Astrocyte of the hippocampus (primary cell): Measurements from ENCODE around the gene SNX18.
A peak's percentile ranks its signal among the peaks of the same experiment; 100 is the strongest.
"Not testable (repeated sequence)": the region's sequence is repeated elsewhere in the genome, so short reads cannot be mapped to it uniquely, and the experiment has no call there.

Experiments used
- DNase-seq: peaks from one replicate; pipeline ENCODE4 v3.0.0; 2011; ENCODE audit warnings: low read depth, low spot score

The SNX18 gene, protein sequence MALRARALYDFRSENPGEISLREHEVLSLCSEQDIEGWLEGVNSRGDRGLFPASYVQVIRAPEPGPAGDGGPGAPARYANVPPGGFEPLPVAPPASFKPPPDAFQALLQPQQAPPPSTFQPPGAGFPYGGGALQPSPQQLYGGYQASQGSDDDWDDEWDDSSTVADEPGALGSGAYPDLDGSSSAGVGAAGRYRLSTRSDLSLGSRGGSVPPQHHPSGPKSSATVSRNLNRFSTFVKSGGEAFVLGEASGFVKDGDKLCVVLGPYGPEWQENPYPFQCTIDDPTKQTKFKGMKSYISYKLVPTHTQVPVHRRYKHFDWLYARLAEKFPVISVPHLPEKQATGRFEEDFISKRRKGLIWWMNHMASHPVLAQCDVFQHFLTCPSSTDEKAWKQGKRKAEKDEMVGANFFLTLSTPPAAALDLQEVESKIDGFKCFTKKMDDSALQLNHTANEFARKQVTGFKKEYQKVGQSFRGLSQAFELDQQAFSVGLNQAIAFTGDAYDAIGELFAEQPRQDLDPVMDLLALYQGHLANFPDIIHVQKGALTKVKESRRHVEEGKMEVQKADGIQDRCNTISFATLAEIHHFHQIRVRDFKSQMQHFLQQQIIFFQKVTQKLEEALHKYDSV

GRCh38 chr5:54517512-54518145 is at the start of gene SNX18:
Gene SNX18, plus strand, starts transcription at chr5:54517759. Its CDS starts 194 bp downstream, at chr5:54517953.
- peak; percentile 98 for DNase-seq

GRCh38 chr5:54469622-54470021 is 47.9 kb upstream of the SNX18 start:
- no peak for DNase-seq

DNA sequence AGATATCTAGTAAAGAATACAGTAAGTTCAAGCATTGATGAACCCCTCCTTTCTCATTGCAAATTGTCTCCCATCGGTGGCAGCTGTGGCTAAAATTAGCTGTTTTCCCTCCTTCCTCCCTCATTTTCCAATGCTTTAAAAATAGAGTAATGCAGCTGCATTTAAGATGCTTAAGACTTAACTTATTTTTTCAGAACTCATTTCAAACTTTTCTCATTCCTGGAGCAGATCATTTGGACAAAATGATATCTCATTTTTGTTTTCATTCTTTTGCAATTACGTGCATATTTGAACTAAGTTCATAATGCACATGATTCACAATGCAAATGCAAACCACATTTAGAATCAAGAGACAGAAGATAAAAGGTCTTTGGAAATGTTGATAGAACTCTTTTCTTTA is 47.4 kb upstream of the SNX18 start:
- no peak for DNase-seq

DNA sequence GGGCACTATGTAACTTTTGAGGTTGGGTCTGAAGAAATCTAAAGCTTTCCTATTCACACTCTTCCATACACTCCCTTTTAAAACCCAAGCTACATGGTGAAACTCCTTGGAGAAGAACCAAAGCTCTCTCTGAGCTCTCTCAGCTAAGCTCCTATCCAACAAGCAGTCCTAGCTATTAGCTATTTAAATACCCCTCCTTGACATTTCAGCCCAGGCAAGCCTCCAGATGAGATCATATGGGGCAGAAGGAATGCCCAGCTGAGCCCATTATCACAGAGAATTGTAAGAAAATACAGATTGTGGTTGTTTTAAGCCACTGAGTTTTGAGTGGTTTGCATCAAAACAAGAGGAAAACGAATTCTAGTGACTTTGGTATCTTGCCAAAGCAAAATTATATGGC is 46.9 kb upstream of the SNX18 start:
- peak; percentile 77 for DNase-seq

DNA sequence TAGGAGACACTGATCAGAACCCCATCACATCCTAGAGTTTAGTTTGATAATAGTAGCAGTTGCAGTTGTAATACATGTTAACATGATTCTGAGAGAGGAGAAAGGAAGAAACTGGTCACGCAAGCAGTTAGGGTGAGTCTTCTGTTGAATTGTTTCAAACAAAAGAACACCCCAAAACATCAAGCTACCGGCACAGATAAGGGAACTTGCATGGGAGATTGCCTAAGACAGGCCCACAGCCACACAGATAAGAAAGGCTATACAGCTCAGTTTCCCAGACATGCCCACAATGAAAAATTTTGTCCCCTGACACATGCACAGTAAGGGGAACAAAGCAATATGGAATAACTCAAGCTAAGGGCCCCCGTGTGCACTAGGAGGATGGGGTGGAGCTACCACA is 46.2 kb upstream of the SNX18 start:
- DNase-seq, result no peak

- no peak for DNase-seq
These were observed 40.9 kb upstream of the SNX18 start for GRCh38 chr5:54476682-54477081.

DNA sequence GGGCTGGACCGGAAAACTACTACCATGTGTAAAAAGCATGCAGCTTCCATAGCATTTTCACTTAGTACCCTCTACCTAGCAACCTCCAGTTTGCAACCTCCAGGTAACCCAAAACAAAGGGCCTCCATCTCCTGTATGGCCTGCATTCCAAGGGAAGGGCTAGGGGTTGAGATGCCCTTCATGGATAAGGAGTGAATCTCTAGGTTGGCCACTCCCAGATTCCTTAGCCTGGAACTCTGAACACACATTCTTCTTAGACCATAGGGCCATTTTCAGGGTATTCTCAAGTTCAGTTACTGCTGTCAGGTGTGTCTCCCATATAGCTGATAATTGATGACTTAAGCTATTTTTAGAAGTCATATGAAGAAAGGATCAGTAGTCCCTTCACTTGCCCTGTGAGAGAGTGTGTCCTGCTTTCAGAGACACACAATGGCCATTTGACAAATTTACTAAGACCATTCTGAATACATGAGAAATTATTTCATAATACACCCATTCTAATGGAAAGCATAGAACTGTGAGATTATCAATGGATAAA is 39.5 kb upstream of the SNX18 start:
- DNase-seq, result no peak

DNA sequence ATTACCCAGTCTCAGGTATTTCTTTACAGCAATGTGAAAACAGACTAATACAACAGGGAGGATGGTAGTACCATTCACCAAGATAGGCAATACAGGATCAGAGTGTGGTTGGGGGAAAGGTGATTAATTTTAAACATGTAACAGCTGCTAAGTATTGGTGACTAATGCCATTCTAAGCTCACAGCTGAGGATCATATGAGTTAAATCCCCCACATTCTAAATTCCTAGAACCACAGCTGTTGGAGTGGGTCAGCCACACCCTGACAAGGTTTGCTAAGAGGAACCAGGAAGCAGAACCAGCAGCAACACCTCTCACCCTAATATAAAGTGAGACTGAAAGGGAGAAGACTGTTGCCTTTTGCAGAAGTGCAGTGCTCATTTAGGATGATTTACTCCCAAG is 37.3 kb upstream of the SNX18 start:
- no peak for DNase-seq

DNA sequence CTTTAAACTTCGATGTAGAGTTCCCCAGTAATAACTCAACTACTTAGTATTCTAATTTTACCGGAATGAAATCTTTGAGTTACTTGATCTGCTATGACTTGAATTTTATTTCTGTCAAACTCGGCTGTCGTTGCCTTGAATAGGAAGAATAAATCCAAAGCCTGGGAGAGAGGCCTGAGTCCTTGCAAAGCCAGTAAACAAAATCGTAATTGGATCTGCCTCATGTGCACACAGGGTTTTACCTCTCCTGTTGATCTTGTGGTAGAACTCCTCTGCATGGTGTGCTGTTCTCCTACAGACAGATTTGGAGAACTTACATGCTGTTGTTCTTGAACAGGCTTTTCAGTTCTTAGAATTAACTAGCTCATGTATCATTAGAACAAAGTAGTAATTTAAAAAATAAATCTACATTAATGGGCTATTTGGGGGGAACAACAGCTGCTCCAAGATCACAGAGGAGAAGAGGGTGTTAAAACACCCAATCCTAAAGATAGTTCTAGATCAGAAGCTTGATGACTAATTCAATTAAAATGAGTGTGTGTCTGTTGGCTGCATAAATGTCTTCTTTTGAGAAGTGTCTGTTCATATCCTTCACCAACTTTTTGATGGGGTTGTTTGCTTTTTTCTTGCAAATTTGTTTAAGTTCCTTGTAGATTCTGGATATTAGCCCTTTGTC is 33.2 kb upstream of the SNX18 start:
- no peak for DNase-seq

DNA sequence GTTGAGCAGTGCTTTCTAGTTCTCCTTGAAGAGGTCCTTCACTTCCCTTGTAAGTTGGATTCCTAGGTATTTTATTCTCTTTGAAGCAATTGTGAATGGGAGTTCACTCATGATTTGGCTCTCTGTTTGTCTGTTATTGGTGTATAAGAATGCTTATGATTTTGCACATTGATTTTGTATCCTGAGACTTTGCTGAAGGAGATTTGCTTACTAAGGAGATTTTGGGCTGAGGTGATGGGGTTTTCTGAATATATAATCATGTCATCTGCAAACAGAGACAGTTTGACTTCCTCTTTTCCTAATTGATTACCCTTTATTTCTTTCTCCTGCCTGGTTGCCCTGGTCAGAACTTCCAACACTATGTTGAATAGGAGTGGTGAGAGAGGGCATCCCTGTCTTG is 31.9 kb upstream of the SNX18 start:
- DNase-seq, result not testable (repeated sequence)

DNA sequence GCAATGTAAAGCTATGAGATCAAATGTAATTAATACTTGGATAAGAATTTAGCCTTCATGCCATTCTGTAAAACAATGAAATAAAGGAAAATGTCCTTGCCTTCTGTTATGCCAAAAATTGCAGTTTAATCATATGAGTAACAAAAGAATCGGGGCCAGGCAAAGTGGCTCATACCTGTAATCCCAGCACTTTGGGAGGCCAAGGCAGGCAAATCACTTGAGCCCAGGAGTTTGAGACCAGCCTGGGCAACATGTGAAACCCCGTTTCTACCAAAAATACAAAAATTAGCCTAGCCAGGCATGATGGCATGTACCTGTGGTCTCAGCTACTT is 27.9 kb upstream of the SNX18 start:
- not testable (repeated sequence) for DNase-seq

DNA sequence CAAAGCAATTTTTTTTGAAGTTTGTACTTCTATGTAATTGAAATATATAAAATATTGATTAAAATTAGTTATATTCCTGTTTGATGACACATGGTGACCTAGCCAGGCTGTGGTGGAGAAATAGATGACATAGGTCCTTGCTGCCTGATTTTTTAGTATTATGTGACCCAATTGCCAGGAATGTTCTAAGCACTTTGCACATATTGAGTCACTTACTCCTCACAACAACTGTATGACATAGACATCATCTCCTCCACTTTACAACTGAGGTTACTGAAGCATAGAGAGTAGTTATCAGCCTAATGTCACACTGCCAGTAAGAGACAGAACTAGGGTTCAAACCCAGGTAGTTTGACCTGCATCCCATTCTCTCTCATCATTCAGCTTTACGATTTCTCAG is 26.2 kb upstream of the SNX18 start:
- no peak for DNase-seq

GRCh38 chr5:54492178-54492577 is 25.4 kb upstream of the SNX18 start:
- no peak for DNase-seq

DNA sequence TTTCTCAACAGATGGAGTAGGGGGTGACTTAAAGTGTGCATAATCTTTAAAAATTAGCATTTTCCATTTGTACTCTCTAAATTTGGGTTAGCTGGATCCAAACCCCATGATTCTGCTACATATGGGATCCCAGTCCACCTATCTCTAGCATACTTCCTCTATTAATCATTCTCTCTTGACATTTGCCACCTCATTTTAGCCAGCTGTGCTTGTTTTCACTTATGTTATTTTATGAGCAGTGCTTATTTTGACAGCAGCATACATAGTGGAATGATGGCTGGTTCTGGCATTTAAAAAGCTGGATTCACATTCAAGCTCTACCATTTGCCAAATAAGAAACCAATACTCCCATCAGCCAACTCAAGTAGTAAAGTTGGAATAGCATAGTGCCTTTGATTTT is 22.5 kb upstream of the SNX18 start:
- no peak for DNase-seq

- peak; percentile 19 for DNase-seq
These were observed 3.3 kb upstream of the SNX18 start for GRCh38 chr5:54514291-54514690.

DNA sequence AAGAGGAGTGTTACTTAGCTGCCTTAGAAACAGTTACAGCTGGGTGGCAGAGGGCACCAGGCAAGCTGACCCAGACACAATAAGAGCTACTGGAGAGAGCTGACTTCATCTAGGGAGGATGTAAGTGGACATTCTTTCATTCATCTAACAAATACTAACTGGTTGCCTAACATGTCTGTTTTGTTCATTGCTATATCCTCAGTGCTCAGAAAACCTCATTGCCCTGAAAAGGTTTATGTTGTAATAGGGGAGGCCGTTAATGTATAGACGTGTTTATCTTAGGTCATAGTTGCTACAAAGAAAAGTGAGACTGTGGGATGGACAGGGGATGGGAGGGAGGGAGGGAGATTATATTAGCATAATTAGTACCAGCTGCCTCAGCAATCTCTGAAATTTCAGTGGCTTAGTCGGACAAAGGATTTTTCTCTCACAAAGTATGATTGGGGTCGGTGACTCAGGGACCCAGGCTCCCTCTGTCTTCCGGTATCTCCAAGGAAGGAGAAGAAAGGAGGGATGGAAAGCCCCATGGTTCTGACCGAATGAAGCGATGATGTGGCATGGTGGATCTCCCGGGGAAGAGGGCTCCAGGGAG is 2.6 kb upstream of the SNX18 start:
- peak; percentile 85 for DNase-seq

DNA sequence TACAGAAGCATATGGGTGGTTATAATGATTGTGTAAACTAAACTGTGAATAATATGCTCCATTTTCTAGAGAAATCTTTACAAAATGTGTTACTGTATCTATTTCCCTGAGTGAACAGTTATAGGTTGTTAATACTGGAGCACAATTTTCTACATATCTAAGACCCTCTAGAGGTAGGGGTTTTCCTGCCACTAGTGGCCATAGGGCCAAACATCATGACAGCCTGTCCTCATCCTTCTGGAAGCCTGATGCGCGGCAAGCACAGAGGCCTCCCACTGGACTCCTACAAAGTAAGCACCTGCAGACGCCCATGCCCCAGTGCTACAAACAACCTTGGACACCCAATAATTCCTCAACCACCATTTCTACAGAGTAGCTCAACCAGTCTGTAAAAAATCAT is 1.9 kb upstream of the SNX18 start:
- DNase-seq, result peak; percentile 20

GRCh38 chr5:54516051-54516655 is 1.4 kb upstream of the SNX18 start:
- peak; percentile 74 for DNase-seq

DNA sequence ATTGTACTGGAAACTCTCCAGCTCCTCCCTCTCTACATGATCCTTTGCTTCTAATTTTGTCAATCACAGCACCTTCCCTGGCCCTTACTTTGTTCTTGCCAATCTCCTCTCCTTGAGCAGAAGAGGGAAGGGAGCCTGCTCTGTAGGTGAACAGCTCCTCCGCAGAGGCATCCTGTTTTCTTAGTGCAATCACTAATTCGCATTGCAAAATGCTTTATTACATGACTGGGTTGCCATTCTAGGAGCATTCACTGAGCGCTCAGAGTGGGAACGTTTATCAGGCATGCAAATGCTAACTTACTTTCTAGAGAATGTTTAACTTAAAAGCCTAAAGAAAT is 416 bp upstream of the SNX18 start:
- DNase-seq, result no peak

- DNase-seq, result peak; percentile 80
These were observed 723 bp downstream of the SNX18 start for GRCh38 chr5:54518146-54518817.
